ENCODE data around the gene DICER1.
"Not testable (repeated sequence)": the region's sequence is repeated elsewhere in the genome, so short reads cannot be mapped to it uniquely, and the experiment has no call there.

DICER1 gene, protein sequence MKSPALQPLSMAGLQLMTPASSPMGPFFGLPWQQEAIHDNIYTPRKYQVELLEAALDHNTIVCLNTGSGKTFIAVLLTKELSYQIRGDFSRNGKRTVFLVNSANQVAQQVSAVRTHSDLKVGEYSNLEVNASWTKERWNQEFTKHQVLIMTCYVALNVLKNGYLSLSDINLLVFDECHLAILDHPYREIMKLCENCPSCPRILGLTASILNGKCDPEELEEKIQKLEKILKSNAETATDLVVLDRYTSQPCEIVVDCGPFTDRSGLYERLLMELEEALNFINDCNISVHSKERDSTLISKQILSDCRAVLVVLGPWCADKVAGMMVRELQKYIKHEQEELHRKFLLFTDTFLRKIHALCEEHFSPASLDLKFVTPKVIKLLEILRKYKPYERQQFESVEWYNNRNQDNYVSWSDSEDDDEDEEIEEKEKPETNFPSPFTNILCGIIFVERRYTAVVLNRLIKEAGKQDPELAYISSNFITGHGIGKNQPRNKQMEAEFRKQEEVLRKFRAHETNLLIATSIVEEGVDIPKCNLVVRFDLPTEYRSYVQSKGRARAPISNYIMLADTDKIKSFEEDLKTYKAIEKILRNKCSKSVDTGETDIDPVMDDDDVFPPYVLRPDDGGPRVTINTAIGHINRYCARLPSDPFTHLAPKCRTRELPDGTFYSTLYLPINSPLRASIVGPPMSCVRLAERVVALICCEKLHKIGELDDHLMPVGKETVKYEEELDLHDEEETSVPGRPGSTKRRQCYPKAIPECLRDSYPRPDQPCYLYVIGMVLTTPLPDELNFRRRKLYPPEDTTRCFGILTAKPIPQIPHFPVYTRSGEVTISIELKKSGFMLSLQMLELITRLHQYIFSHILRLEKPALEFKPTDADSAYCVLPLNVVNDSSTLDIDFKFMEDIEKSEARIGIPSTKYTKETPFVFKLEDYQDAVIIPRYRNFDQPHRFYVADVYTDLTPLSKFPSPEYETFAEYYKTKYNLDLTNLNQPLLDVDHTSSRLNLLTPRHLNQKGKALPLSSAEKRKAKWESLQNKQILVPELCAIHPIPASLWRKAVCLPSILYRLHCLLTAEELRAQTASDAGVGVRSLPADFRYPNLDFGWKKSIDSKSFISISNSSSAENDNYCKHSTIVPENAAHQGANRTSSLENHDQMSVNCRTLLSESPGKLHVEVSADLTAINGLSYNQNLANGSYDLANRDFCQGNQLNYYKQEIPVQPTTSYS (N-terminal part only)

DNA sequence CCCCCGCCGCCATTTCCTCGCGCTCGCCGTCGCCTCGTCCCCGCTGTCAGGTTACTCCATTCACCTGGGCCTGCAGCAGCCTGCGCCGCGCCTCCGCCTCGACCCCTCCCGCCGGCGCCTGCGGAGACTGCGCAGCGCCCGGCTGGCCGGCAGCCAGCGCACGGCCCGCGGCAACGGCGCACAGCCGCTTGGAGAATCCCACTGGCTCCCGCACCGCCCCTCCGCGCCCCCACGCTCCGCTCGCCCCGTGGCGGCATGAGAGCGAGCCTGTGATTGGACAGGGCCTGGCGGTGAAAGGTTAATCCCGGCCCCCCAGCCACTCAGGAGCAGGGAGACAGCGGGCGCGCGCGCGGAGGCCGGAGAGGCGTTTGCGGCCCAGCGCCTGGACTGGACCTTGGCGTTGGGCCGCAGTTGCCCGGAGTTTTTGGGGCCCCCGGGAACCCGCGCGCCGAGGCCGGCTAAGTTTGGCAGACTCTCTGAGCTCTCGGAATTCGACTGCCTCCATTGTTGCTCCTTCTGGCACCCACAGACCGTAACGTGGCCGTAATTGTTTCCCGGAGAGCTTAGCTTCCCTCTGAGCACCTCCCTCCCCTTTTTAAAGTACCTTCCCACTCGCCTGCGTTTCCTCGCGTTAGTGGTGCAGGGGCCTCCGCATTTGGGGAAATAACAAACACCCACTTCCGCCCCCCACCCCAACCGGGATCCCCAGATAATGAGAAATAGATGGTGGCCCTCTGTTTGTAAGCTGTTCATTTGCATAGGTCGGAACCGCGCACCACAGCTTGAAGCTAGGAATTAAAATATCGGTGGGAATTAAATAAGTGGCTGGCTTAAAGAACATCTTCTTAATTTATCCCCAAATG, at the start of gene DICER1:
DICER1 (minus strand) TSS at position 203 of the 863 bp plus-strand sequence. CDS start 24,071 bp downstream, outside the sequence.
- Histone ChIP-seq H3K79me2 (ENCODE audit: low read length) (peaks cover 46% of the 10 kb centered on the region), H3K9ac (ENCODE audit: low read length) (peak within 1 kb of the TSS; percentile 91), H3K27ac (ENCODE audit: low read length) (peak within 1 kb of the TSS; percentile 76), H3K9me3 (ENCODE audit: insufficient read depth, low read length) (no peaks in the 10 kb centered on the region), H3K4me1 (ENCODE audit: low read length) (peaks cover 15% of the 10 kb centered on the region), H2AFZ (ENCODE audit: low read depth, low read length) (peak within 1 kb of the TSS; percentile 93), H3K36me3 (replicated peaks; ENCODE audit: low read depth, low read length) (peaks cover 5% of the 10 kb centered on the region), H3K4me3 (ENCODE audit: low read length) (peak within 1 kb of the TSS; percentile 91), H3K4me2 (ENCODE audit: low read length) (peak within 1 kb of the TSS; percentile 91), H4K20me1 (ENCODE audit: insufficient read depth, low read length) (peaks cover 23% of the 10 kb centered on the region), H3K27me3 (ENCODE audit: low read depth, low read length) (no peaks in the 10 kb centered on the region)
- TF ChIP-seq, protein P1, sequence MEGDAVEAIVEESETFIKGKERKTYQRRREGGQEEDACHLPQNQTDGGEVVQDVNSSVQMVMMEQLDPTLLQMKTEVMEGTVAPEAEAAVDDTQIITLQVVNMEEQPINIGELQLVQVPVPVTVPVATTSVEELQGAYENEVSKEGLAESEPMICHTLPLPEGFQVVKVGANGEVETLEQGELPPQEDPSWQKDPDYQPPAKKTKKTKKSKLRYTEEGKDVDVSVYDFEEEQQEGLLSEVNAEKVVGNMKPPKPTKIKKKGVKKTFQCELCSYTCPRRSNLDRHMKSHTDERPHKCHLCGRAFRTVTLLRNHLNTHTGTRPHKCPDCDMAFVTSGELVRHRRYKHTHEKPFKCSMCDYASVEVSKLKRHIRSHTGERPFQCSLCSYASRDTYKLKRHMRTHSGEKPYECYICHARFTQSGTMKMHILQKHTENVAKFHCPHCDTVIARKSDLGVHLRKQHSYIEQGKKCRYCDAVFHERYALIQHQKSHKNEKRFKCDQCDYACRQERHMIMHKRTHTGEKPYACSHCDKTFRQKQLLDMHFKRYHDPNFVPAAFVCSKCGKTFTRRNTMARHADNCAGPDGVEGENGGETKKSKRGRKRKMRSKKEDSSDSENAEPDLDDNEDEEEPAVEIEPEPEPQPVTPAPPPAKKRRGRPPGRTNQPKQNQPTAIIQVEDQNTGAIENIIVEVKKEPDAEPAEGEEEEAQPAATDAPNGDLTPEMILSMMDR (IDR thresholded peaks at IDR 0.05; ENCODE audit: low read depth, low read length) = no peak
- no peak for TF ChIP-seq EZH2phosphoT487 (IDR thresholded peaks at IDR 0.05; ENCODE audit: low read depth)

DNA sequence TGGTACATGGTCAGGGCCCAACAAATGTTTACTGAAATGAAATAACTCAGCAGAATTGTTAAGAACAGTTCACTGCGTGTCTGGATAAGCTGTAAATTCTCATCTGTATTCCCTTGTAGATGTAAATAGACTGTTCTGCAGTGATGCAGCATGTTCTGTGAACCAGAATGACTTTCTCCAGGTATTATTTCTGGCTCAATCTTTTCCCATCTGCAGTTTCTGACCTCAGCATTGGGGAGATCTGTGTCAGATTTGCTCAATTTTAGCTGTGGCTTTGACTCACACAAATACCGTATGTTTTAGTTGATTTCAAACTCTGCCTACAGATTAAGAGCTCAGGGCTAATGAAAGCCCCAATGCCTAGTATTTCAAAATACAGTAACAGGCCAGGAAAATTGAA, 49.2 kb upstream of the DICER1 start:
- Histone ChIP-seq H3K79me2 (ENCODE audit: low read length) (no peaks in the 10 kb centered on the region), H4K20me1 (ENCODE audit: insufficient read depth, low read length) (no peaks in the 10 kb centered on the region), H3K27ac (ENCODE audit: low read length) (no peak overlapping the region), H3K4me3 (ENCODE audit: low read length) (no peak overlapping the region), H3K27me3 (ENCODE audit: low read depth, low read length) (peaks cover 4% of the 10 kb centered on the region; the same call in 1 of the 2 replicates), H3K9ac (ENCODE audit: low read length) (no peak overlapping the region), H3K36me3 (replicated peaks; ENCODE audit: low read depth, low read length) (peaks cover 3% of the 10 kb centered on the region), H3K4me1 (ENCODE audit: low read length) (peaks cover 14% of the 10 kb centered on the region), H2AFZ (ENCODE audit: low read depth, low read length) (no peak overlapping the region), H3K9me3 (ENCODE audit: insufficient read depth, low read length) (no peaks in the 10 kb centered on the region), H3K4me2 (ENCODE audit: low read length) (no peak overlapping the region)
- TF ChIP-seq EZH2phosphoT487 (IDR thresholded peaks at IDR 0.05; ENCODE audit: low read depth) = no peak
- TF ChIP-seq, protein P1 (IDR thresholded peaks at IDR 0.05; ENCODE audit: low read depth, low read length) = no peak

DNA sequence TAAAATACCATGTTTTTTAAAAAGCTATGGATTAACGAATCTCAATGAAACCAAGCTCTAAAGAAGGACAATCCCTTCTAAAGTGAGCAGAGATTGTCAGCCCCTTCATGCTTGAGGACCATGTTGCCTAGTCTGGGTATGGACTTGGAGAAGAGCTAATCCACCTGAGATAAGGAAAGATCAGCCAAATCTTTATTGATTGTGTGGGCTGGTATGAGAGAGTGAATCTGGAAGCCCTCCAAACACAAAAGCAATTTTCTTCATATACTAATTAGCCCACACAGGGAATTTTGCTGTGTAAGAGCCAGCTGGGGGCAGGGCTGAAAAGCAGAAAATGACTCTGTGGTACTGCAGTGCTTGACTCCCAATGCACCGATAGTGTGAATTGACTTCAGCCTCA, 47.4 kb upstream of the DICER1 start:
- no peaks in the 10 kb centered on the region for H4K20me1 ChIP-seq (ENCODE audit: insufficient read depth, low read length)
- H3K9me3 ChIP-seq (ENCODE audit: insufficient read depth, low read length) = no peaks in the 10 kb centered on the region
- no peaks in the 10 kb centered on the region for H3K79me2 ChIP-seq (ENCODE audit: low read length)
- peaks cover 3% of the 10 kb centered on the region for H3K36me3 ChIP-seq (replicated peaks; ENCODE audit: low read depth, low read length)
- H3K4me3 ChIP-seq (ENCODE audit: low read length) = no peak overlapping the region
- no peak overlapping the region for H3K4me2 ChIP-seq (ENCODE audit: low read length)
- H3K27me3 ChIP-seq (ENCODE audit: low read depth, low read length) = peaks cover 4% of the 10 kb centered on the region; the same call in 1 of the 2 replicates
- no peak for TF ChIP-seq EZH2phosphoT487 (IDR thresholded peaks at IDR 0.05; ENCODE audit: low read depth)
- TF ChIP-seq, protein P1 (IDR thresholded peaks at IDR 0.05; ENCODE audit: low read depth, low read length) = no peak
- no peak overlapping the region for H3K9ac ChIP-seq (ENCODE audit: low read length)
- no peak overlapping the region for H2AFZ ChIP-seq (ENCODE audit: low read depth, low read length)
- H3K4me1 ChIP-seq (ENCODE audit: low read length) = peaks cover 7% of the 10 kb centered on the region; the same call in 1 of the 2 replicates
- no peak overlapping the region for H3K27ac ChIP-seq (ENCODE audit: low read length)

DNA sequence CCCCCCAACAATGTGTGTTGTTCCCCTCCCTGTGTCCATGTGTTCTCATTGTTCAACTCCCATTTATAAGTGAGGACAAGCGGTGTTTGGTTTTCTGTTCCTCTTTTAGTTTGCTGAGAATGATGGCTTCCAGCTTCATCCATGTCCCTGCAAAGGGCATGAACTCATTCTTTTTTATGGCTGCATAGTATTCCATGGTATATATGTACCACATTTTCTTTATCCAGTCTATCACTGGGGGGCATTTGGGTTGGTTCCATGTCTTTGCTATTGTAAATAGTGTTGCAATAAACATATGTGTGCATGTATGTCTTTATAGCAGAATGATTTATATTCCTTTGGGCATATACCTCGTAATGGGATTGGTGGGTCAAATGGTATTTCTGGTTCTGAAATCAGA, 44.4 kb upstream of the DICER1 start:
- not testable (repeated sequence) for H3K4me3 ChIP-seq (ENCODE audit: low read length); H3K36me3 ChIP-seq (replicated peaks; ENCODE audit: low read depth, low read length); H3K27me3 ChIP-seq (ENCODE audit: low read depth, low read length); H3K4me1 ChIP-seq (ENCODE audit: low read length); H2AFZ ChIP-seq (ENCODE audit: low read depth, low read length); H3K9me3 ChIP-seq (ENCODE audit: insufficient read depth, low read length); H3K4me2 ChIP-seq (ENCODE audit: low read length); H3K79me2 ChIP-seq (ENCODE audit: low read length); H3K27ac ChIP-seq (ENCODE audit: low read length); H3K9ac ChIP-seq (ENCODE audit: low read length); H4K20me1 ChIP-seq (ENCODE audit: insufficient read depth, low read length)
